A673 (cell line): ENCODE measurements around the gene GPR176. TPM values are rescaled to one million over a fixed set of nuclear protein-coding genes. Genes with fewer than 3 reads are reported as not detected.

ENCODE experiments used
- BruUV-seq: library from RNA; stranded (reverse); fragments of 400-500 nt; replicated peaks from 2 replicates; lab custom pipeline; 2021; lab: Mats Ljungman, UMichigan
- CTCF ChIA-PET: fragments of 300-600 bp; sonication (Branson Sonifier 250); formaldehyde crosslinking; loops from one replicate; lab custom pipeline; 2022; ENCODE audit warnings: antibody characterized with exemption; lab: Charles Lee
- POLR2A ChIA-PET: fragments of 300-600 bp; sonication (Branson Sonifier 250); formaldehyde crosslinking; loops from one replicate; lab custom pipeline; 2022; ENCODE audit warnings: antibody characterized with exemption; ENCODE audit not compliant: low non-redundant PET; lab: Charles Lee
- DNase-seq: peaks from one replicate; pipeline ENCODE4 v3.0.0-alpha.2; 2015; ENCODE audit warnings: low spot score
- H3K27ac ChIP-seq: fragments of 200-600 bp; sonication (generic); 2 replicates; pipeline ENCODE4 v1.5.1; 2016; ENCODE audit warnings: mixed run types, low read depth, mild to moderate bottlenecking, mixed read lengths, antibody characterized with exemption, low read length; ENCODE audit not compliant: poor library complexity, severe bottlenecking
- H3K27me3 ChIP-seq: fragments of 200-600 bp; sonication (generic); replicated peaks from 2 replicates; pipeline ENCODE4 v1.6.1; 2017; ENCODE audit warnings: mixed run types, low read depth, mild to moderate bottlenecking, mixed read lengths, antibody characterized with exemption, low read length; ENCODE audit not compliant: insufficient read depth, poor library complexity
- H3K36me3 ChIP-seq: fragments of 200-600 bp; sonication (generic); 2 replicates; pipeline ENCODE4 v1.6.1; 2016; ENCODE audit warnings: mixed run types, mild to moderate bottlenecking, mixed read lengths, antibody characterized with exemption, low read length; ENCODE audit not compliant: insufficient read depth, poor library complexity, severe bottlenecking
- H3K4me1 ChIP-seq: fragments of 200-600 bp; sonication (generic); 2 replicates; pipeline ENCODE4 v1.6.1; 2017; ENCODE audit warnings: mixed run types, mild to moderate bottlenecking, mixed read lengths, antibody characterized with exemption, low read length; ENCODE audit not compliant: insufficient read depth, poor library complexity, severe bottlenecking
- H3K4me3 ChIP-seq: fragments of 200-600 bp; sonication (generic); 2 replicates; pipeline ENCODE4 v1.5.1; 2016; ENCODE audit warnings: low read depth, mixed run types, mild to moderate bottlenecking, mixed read lengths, low read length; ENCODE audit not compliant: poor library complexity, severe bottlenecking
- H3K9me3 ChIP-seq: fragments of 200-600 bp; sonication (generic); 2 replicates; pipeline ENCODE4 v1.6.1; 2016; ENCODE audit warnings: mixed run types, low read depth, mild to moderate bottlenecking, mixed read lengths, antibody characterized with exemption, low read length; ENCODE audit not compliant: poor library complexity, severe bottlenecking
- CTCF ChIP-seq: fragments of 300-800, 200-600 bp; sonication (generic); conservative IDR thresholded peaks from 2 replicates; pipeline ENCODE4 v1.5.1; 2017; ENCODE audit warnings: low read depth, mild to moderate bottlenecking, antibody characterized with exemption, low read length, moderate library complexity, mixed read lengths
- EZH2 ChIP-seq: fragments of 200-600 bp; sonication (generic); IDR thresholded peaks from 2 replicates; pipeline ENCODE4 v1.6.1; 2017; ENCODE audit warnings: borderline replicate concordance, low read depth, mild to moderate bottlenecking, mixed read lengths, antibody characterized with exemption, low read length; ENCODE audit not compliant: poor library complexity, severe bottlenecking
- intact Hi-C: fragments of 100-400 bp; cut with micrococcal nuclease; formaldehyde crosslinking; loops from one replicate; pipeline ENCODE4 v1.10.0; 2022; ENCODE audit not compliant: unreplicated experiment
- total RNA-seq: library from RNA; stranded (reverse); gene quantifications from 2 replicates; pipeline ENCODE4 v1.2.3, GENCODE V29; 2021

The GPR176 gene
- total RNA-seq, 1 experiment from 2014 or later: 5.6 TPM

- Histone ChIP-seq H3K27ac (no peak overlapping the region), H3K27me3 (no peaks in the 10 kb centered on the region)
Measured at GRCh38 chr15:39787479-39787878, 132.6 kb downstream of the GPR176 start.

GRCh38 chr15:39786447-39787056 lies 133.5 kb downstream of the GPR176 start:
- no peaks in the 10 kb centered on the region for H3K36me3 ChIP-seq
- peak; percentile 71 for TF ChIP-seq CTCF
- TF ChIP-seq EZH2: no peak
- ChIA-PET POLR2A (no interaction called here), CTCF (interaction anchor here (1.2 kb wide), 1 partner anchor 29 kb away, joined by 3 read pairs; no protein-coding TSS in a partner anchor)
- H3K4me3 ChIP-seq: no peak overlapping the region
- H3K9me3 ChIP-seq: no peaks in the 10 kb centered on the region
- H3K4me1 ChIP-seq: peaks cover 14% of the 10 kb centered on the region
- no TSS peak for BruUV-seq
- DNase-seq: peak; percentile 82
- H3K27me3 ChIP-seq: no peaks in the 10 kb centered on the region
- intact Hi-C loops: loop anchor here (1.0 to 5.0 kb wide), 5 partner anchors 89 to 491 kb away; partner anchors contain the start of genes GPR176 and SRP14
- H3K27ac ChIP-seq: no peak overlapping the region

More at GRCh38 chr15:39787479-39787878, 132.6 kb downstream of the GPR176 start:
- BruUV-seq: no TSS peak
- ChIA-PET CTCF (interaction anchor here (1.0 to 1.4 kb wide), 2 partner anchors 9 to 144 kb away, joined by 3 to 6 read pairs; no protein-coding TSS in a partner anchor), POLR2A (no interaction called here)
- H3K4me1 ChIP-seq: peaks cover 14% of the 10 kb centered on the region
- no peaks in the 10 kb centered on the region for H3K9me3 ChIP-seq
- TF ChIP-seq CTCF: no peak
- TF ChIP-seq EZH2: no peak
- H3K36me3 ChIP-seq: no peaks in the 10 kb centered on the region
- no peak overlapping the region for H3K4me3 ChIP-seq
- intact Hi-C loops: loop anchor here (5.0 kb wide), 4 partner anchors 135 to 490 kb away; partner anchors contain the start of genes GPR176 and SRP14
- no peak for DNase-seq

GRCh38 chr15:39785841-39786240 lies 134.2 kb downstream of the GPR176 start:
- CTCF ChIA-PET: interaction anchor here (1.2 kb wide), 1 partner anchor 29 kb away, joined by 3 read pairs; no protein-coding TSS in a partner anchor
- H3K27me3 ChIP-seq: no peaks in the 10 kb centered on the region
- TF ChIP-seq EZH2 (no peak), CTCF (no peak)
- intact Hi-C loops: loop anchor here (1.0 to 5.0 kb wide), 5 partner anchors 89 to 491 kb away; partner anchors contain the start of genes GPR176 and SRP14
- H3K4me3 ChIP-seq: no peak overlapping the region
- peaks cover 14% of the 10 kb centered on the region for H3K4me1 ChIP-seq
- no peaks in the 10 kb centered on the region for H3K36me3 ChIP-seq
- peaks cover 5% of the 10 kb centered on the region for H3K9me3 ChIP-seq
- no peak for DNase-seq
- POLR2A ChIA-PET: no interaction called here
- H3K27ac ChIP-seq: no peak overlapping the region
- no TSS peak for BruUV-seq
